ENCODE data around the gene OTOS. TPM values are rescaled to one million over a fixed set of nuclear protein-coding genes. Genes with fewer than 3 reads are reported as not detected.

The OTOS gene
- total and polyA plus RNA-seq, 2 of the 13 experiments (the other 11 are each of a cell fraction or from before 2014, with no cell fraction given) = not detected

GRCh38 chr2:240136013-240136670 lies 4.3 kb downstream of the OTOS start, which contains the start of gene COPS9 (continued):
- TF ChIP-seq CREB1 (IDR thresholded peaks at IDR 0.05) (peak; percentile 52), CREB1 (CRISPR knock-in tag; IDR thresholded peaks at IDR 0.05) (no peak), MED13 (CRISPR knock-in tag; IDR thresholded peaks at IDR 0.05) (peak; percentile 72; the same call in 1 of the 2 replicates), ZBTB7A (CRISPR knock-in tag; IDR thresholded peaks at IDR 0.05) (no peak), ZNF792 (CRISPR knock-in tag; IDR thresholded peaks at IDR 0.05) (peak; percentile 52; the same call in 1 of the 2 replicates), ZNF513 (CRISPR knock-in tag; conservative IDR thresholded peaks at IDR 0.05) (no peak), MEIS1 (CRISPR knock-in tag; IDR thresholded peaks at IDR 0.05; ENCODE audit: borderline replicate concordance) (peak; percentile 89; the same call in 1 of the 2 replicates), RARG (CRISPR knock-in tag; IDR thresholded peaks at IDR 0.05; ENCODE audit: low read depth) (0 out of 2 replicates have a peak, but pooled peaks have one; percentile 54), ZBTB14 (CRISPR knock-in tag; IDR thresholded peaks at IDR 0.05) (peak; percentile 53; the same call in 1 of the 2 replicates), ISL2 (CRISPR knock-in tag; IDR thresholded peaks at IDR 0.05) (peak; percentile 81), HNF1A (IDR thresholded peaks at IDR 0.05; ENCODE audit: low read depth) (no peak), HNF1A (CRISPR knock-in tag; IDR thresholded peaks at IDR 0.05; ENCODE audit: borderline replicate concordance) (peak; percentile 76; the same call in 1 of the 2 replicates), SRSF9 (IDR thresholded peaks at IDR 0.05; ENCODE audit: borderline replicate concordance, insufficient read depth, low read depth, low read length, poor library complexity, severe bottlenecking) (no peak), ZFY (CRISPR knock-in tag; IDR thresholded peaks at IDR 0.05) (peak; percentile 91), ARNT2 (CRISPR knock-in tag; IDR thresholded peaks at IDR 0.05; ENCODE audit: low read depth) (peak; percentile 92), IKZF4 (CRISPR knock-in tag; IDR thresholded peaks at IDR 0.05; ENCODE audit: borderline replicate concordance, low read depth, not compliant biosample characterization) (peak; percentile 95), ZNF251 (CRISPR knock-in tag; IDR thresholded peaks at IDR 0.05) (no peak), U2AF2 (IDR thresholded peaks at IDR 0.05; ENCODE audit: low read depth, low read length) (no peak), MLLT10 (CRISPR knock-in tag; IDR thresholded peaks at IDR 0.05) (no peak), ZNF274 (CRISPR knock-in tag; IDR thresholded peaks at IDR 0.05) (peak; percentile 76), DNMT3B (CRISPR knock-in tag; conservative IDR thresholded peaks at IDR 0.05) (no peak), ZNF724P (CRISPR knock-in tag; IDR thresholded peaks at IDR 0.05; ENCODE audit: borderline replicate concordance) (peak; percentile 55; the same call in 1 of the 2 replicates), YY1 (IDR thresholded peaks at IDR 0.05; ENCODE audit: insufficient read depth, insufficient replicate concordance, low read depth, low read length) (peak; percentile 80), GZF1 (CRISPR knock-in tag; IDR thresholded peaks at IDR 0.05) (no peak), KAT7 (CRISPR knock-in tag; IDR thresholded peaks at IDR 0.05; ENCODE audit: borderline replicate concordance) (peak; percentile 65; the same call in 1 of the 2 replicates)
